Measurements from ENCODE around the gene EME2. TPM values are rescaled to one million over a fixed set of nuclear protein-coding genes. Genes with fewer than 3 reads are reported as not detected.

The EME2 gene
- total RNA-seq, 1 experiment from 2014 or later: 19.5 TPM

- Histone ChIP-seq H3K36me3 (ENCODE audit: insufficient read depth, low read length, poor library complexity, severe bottlenecking) (peaks cover 8% of the 10 kb centered on the region), H3K4me1 (ENCODE audit: insufficient read depth, low read length, poor library complexity, severe bottlenecking) (no peaks in the 10 kb centered on the region), H3K27me3 (replicated peaks; ENCODE audit: insufficient read depth, low read depth, low read length, poor library complexity) (no peaks in the 10 kb centered on the region), H3K9me3 (ENCODE audit: low read depth, low read length, poor library complexity, severe bottlenecking) (no peaks in the 10 kb centered on the region), H3K27ac (ENCODE audit: low read depth, low read length, poor library complexity, severe bottlenecking) (no peak overlapping the region), H3K4me3 (ENCODE audit: low read depth, low read length, poor library complexity, severe bottlenecking) (no peak overlapping the region)
- no peak for TF ChIP-seq CTCF (conservative IDR thresholded peaks at IDR 0.05; ENCODE audit: low read depth, low read length)
- TF ChIP-seq EZH2 (IDR thresholded peaks at IDR 0.05; ENCODE audit: borderline replicate concordance, low read depth, low read length, poor library complexity, severe bottlenecking): no peak
- DNase-seq (ENCODE audit: low spot score): no peak
- CTCF ChIA-PET: no interaction called here
- POLR2A ChIA-PET (ENCODE audit: low non-redundant PET): no interaction called here
- intact Hi-C loops (cut with micrococcal nuclease; ENCODE audit: unreplicated experiment): no loop called here
- no TSS peak for BruUV-seq (replicated peaks)
These were observed 13.7 kb upstream of the EME2 start for GRCh38 chr16:1758923-1759322.

GRCh38 chr16:1759511-1759910, 13.1 kb upstream of the EME2 start:
- ChIA-PET CTCF (no interaction called here), POLR2A (ENCODE audit: low non-redundant PET) (no interaction called here)
- Histone ChIP-seq H3K4me1 (ENCODE audit: insufficient read depth, low read length, poor library complexity, severe bottlenecking) (no peaks in the 10 kb centered on the region), H3K4me3 (ENCODE audit: low read depth, low read length, poor library complexity, severe bottlenecking) (no peak overlapping the region), H3K27me3 (replicated peaks; ENCODE audit: insufficient read depth, low read depth, low read length, poor library complexity) (no peaks in the 10 kb centered on the region), H3K36me3 (ENCODE audit: insufficient read depth, low read length, poor library complexity, severe bottlenecking) (peaks cover 8% of the 10 kb centered on the region), H3K27ac (ENCODE audit: low read depth, low read length, poor library complexity, severe bottlenecking) (no peak overlapping the region), H3K9me3 (ENCODE audit: low read depth, low read length, poor library complexity, severe bottlenecking) (no peaks in the 10 kb centered on the region)
- intact Hi-C loops (cut with micrococcal nuclease; ENCODE audit: unreplicated experiment): no loop called here
- DNase-seq (ENCODE audit: low spot score): no peak
- BruUV-seq (replicated peaks): no TSS peak
- TF ChIP-seq CTCF (conservative IDR thresholded peaks at IDR 0.05; ENCODE audit: low read depth, low read length): no peak
- no peak for TF ChIP-seq EZH2 (IDR thresholded peaks at IDR 0.05; ENCODE audit: borderline replicate concordance, low read depth, low read length, poor library complexity, severe bottlenecking)

- H3K4me1 ChIP-seq (ENCODE audit: insufficient read depth, low read length, poor library complexity, severe bottlenecking): no peaks in the 10 kb centered on the region
- ChIA-PET POLR2A (ENCODE audit: low non-redundant PET) (no interaction called here), CTCF (no interaction called here)
- H3K4me3 ChIP-seq (ENCODE audit: low read depth, low read length, poor library complexity, severe bottlenecking): no peak overlapping the region
- DNase-seq (ENCODE audit: low spot score): no peak
- no peaks in the 10 kb centered on the region for H3K9me3 ChIP-seq (ENCODE audit: low read depth, low read length, poor library complexity, severe bottlenecking)
- TF ChIP-seq CTCF (conservative IDR thresholded peaks at IDR 0.05; ENCODE audit: low read depth, low read length) (no peak), EZH2 (IDR thresholded peaks at IDR 0.05; ENCODE audit: borderline replicate concordance, low read depth, low read length, poor library complexity, severe bottlenecking) (no peak)
- intact Hi-C loops (cut with micrococcal nuclease; ENCODE audit: unreplicated experiment): no loop called here
- H3K27me3 ChIP-seq (replicated peaks; ENCODE audit: insufficient read depth, low read depth, low read length, poor library complexity): no peaks in the 10 kb centered on the region
- BruUV-seq (replicated peaks): no TSS peak
- no peak overlapping the region for H3K27ac ChIP-seq (ENCODE audit: low read depth, low read length, poor library complexity, severe bottlenecking)
- H3K36me3 ChIP-seq (ENCODE audit: insufficient read depth, low read length, poor library complexity, severe bottlenecking): peaks cover 13% of the 10 kb centered on the region
These were observed 11.7 kb upstream of the EME2 start for GRCh38 chr16:1760911-1761310.

Measured in A673 (cell line).